GM21423 (cell line): Measurements from ENCODE around the gene ACAD11.
A peak's percentile ranks its signal among the peaks of the same experiment; 100 is the strongest.

Source experiments
- ATAC-seq: cut with Tn5 transposase; IDR thresholded peaks from one replicate; pipeline ENCODE4 v1.9.1; 2021; ENCODE audit warnings: mild to moderate bottlenecking, moderate library complexity; ENCODE audit not compliant: unreplicated experiment

ACAD11 gene

GRCh38 chr3:132659365-132660051 is at the start of gene ACAD11:
ACAD11 (minus strand) TSS chr3:132659809; CDS start chr3:132659751, 58 bp downstream.
- peak; percentile 55 for ATAC-seq

GRCh38 chr3:132703733-132704132 is 44.1 kb upstream of the ACAD11 start:
- no peak for ATAC-seq

GRCh38 chr3:132695422-132695821 is 35.8 kb upstream of the ACAD11 start:
- no peak for ATAC-seq

GRCh38 chr3:132694991-132695390 is 35.4 kb upstream of the ACAD11 start:
- no peak for ATAC-seq

- ATAC-seq: no peak
Observed at GRCh38 chr3:132690040-132690439, 30.4 kb upstream of the ACAD11 start.

- ATAC-seq: no peak
Observed at GRCh38 chr3:132682201-132682600, 22.6 kb upstream of the ACAD11 start.

GRCh38 chr3:132681421-132681820 is 21.8 kb upstream of the ACAD11 start:
- ATAC-seq: no peak

GRCh38 chr3:132679911-132680310 is 20.3 kb upstream of the ACAD11 start:
- no peak for ATAC-seq

GRCh38 chr3:132675408-132675807 is 15.8 kb upstream of the ACAD11 start:
- ATAC-seq: no peak

GRCh38 chr3:132669256-132669777 is 9.7 kb upstream of the ACAD11 start:
- ATAC-seq: no peak

- no peak for ATAC-seq
Observed at GRCh38 chr3:132665230-132665745, 5.7 kb upstream of the ACAD11 start.

- ATAC-seq: no peak
Observed at GRCh38 chr3:132662212-132662611, 2.6 kb upstream of the ACAD11 start.

- no peak for ATAC-seq
Observed at GRCh38 chr3:132661101-132661500, 1.5 kb upstream of the ACAD11 start.

- no peak for ATAC-seq
Observed at GRCh38 chr3:132660811-132661070, 1.1 kb upstream of the ACAD11 start.

GRCh38 chr3:132660052-132660810 is 622 bp upstream of the ACAD11 start, which contains the start of gene UBA5:
UBA5 (plus strand) TSS chr3:132660329; CDS start chr3:132660538, 209 bp downstream.
- ATAC-seq: peak; percentile 71

GRCh38 chr3:132659000-132659364 is 627 bp downstream of the ACAD11 start:
- ATAC-seq: no peak

- no peak for ATAC-seq
Observed at GRCh38 chr3:132657869-132658747, 1.5 kb downstream of the ACAD11 start.

- ATAC-seq: no peak
Observed at GRCh38 chr3:132655471-132655870, 4.1 kb downstream of the ACAD11 start.

GRCh38 chr3:132654721-132655120 is 4.9 kb downstream of the ACAD11 start:
- no peak for ATAC-seq

- ATAC-seq: no peak
Observed at GRCh38 chr3:132654190-132654589, 5.4 kb downstream of the ACAD11 start.

GRCh38 chr3:132652640-132653270 is 6.9 kb downstream of the ACAD11 start:
- no peak for ATAC-seq
